Suprapubic skin (tissue), 4 donors: ENCODE data around the gene METTL13. TPM values are rescaled to one million over a fixed set of nuclear protein-coding genes. Genes with fewer than 3 reads are reported as not detected.

ENCODE experiments used
- DNase-seq, 2 donors: peaks; one replicate each; pipeline ENCODE4 v3.0.0-alpha.2; 2019; ENCODE audit warnings: low spot score in 2 of 2
- H3K27ac ChIP-seq: fragments of 200-600 bp; sonication (generic); one replicate; pipeline ENCODE4 v1.5.1; 2019
- H3K27me3 ChIP-seq: fragments of 200-600 bp; sonication (generic); one replicate; pipeline ENCODE4 v1.5.1; 2019
- H3K36me3 ChIP-seq: fragments of 200-600 bp; sonication (generic); one replicate; pipeline ENCODE4 v1.5.1; 2019
- H3K4me1 ChIP-seq: fragments of 200-600 bp; sonication (generic); one replicate; pipeline ENCODE4 v1.5.1; 2019
- H3K4me3 ChIP-seq: fragments of 200-600 bp; sonication (generic); one replicate; pipeline ENCODE4 v1.5.1; 2019; ENCODE audit warnings: mild to moderate bottlenecking
- H3K9me3 ChIP-seq: fragments of 200-600 bp; sonication (generic); one replicate; pipeline ENCODE4 v1.5.1; 2019
- CTCF ChIP-seq, 2 donors: fragments of 200-600 bp in 1 of 2; fragments of 450-650 bp in 1 of 2; sonication (generic) in 1 of 2; IDR thresholded peaks; one replicate each; pipeline ENCODE4 v1.5.1; 2016 to 2019; ENCODE audit warnings: antibody characterized with exemption in 2 of 2, mild to moderate bottlenecking in 1 of 2, moderate library complexity in 1 of 2
- EP300 ChIP-seq: sonication (generic); formaldehyde crosslinking; IDR thresholded peaks from one replicate; pipeline ENCODE4 v1.6.1; 2017; ENCODE audit warnings: antibody characterized with exemption
- POLR2A ChIP-seq, 2 donors: fragments of 450-650 bp; IDR thresholded peaks; one replicate each; pipeline ENCODE4 v1.6.1; 2017; ENCODE audit warnings: antibody characterized with exemption in 2 of 2, mild to moderate bottlenecking in 2 of 2, moderate library complexity in 2 of 2
- POLR2AphosphoS5 ChIP-seq, 3 donors: sonication (generic); formaldehyde crosslinking; IDR thresholded peaks; one replicate each; pipeline ENCODE4 v1.6.1; 2017; ENCODE audit warnings: antibody characterized with exemption in 3 of 3
- WGBS: methylation state at CpG from one replicate; pipeline ENCODE4 v1.1.5; 2018; 5-methylcytosine and 5-hydroxymethylcytosine counted together
- total RNA-seq, 4 donors: library from RNA; depleted of rRNA; stranded (reverse); fragments of >200 nt; gene quantifications; one replicate each; pipeline ENCODE4 v1.1.0, GENCODE V29; 2016

The METTL13 gene, protein sequence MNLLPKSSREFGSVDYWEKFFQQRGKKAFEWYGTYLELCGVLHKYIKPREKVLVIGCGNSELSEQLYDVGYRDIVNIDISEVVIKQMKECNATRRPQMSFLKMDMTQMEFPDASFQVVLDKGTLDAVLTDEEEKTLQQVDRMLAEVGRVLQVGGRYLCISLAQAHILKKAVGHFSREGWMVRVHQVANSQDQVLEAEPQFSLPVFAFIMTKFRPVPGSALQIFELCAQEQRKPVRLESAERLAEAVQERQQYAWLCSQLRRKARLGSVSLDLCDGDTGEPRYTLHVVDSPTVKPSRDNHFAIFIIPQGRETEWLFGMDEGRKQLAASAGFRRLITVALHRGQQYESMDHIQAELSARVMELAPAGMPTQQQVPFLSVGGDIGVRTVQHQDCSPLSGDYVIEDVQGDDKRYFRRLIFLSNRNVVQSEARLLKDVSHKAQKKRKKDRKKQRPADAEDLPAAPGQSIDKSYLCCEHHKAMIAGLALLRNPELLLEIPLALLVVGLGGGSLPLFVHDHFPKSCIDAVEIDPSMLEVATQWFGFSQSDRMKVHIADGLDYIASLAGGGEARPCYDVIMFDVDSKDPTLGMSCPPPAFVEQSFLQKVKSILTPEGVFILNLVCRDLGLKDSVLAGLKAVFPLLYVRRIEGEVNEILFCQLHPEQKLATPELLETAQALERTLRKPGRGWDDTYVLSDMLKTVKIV
- total RNA-seq, result 10 to 100 TPM; 20.2 to 29.4 (median 23.4) TPM

- peaks cover 39% of the 10 kb centered on the region for H3K4me1 ChIP-seq
- peak; percentile 99 to 100 for DNase-seq
These were observed at the start of gene METTL13 for GRCh38 chr1:171781176-171781875. METTL13 (plus strand) TSS chr1:171781660; CDS start chr1:171781968, 308 bp downstream.

DNA sequence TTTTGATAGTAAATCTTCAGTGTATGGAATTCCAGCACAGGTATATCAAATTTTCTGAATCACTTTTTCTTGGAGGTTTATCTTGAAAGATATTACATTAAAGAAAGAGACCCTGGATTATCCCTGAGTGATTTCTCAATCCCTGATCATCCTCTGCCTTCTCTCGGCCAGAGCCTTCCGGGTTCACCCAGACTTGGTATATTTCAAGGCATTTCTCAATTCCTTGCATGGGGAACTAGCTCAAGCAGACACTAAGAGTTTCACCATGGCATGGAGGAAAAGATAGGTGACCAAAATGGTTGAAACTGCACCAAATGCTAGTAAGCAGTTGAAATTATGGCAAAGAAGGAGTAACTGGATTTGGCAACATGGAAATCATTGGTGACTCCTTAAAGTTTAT lies 45.3 kb upstream of the METTL13 start:
- H3K4me1 ChIP-seq, result peaks cover 19% of the 10 kb centered on the region
- H3K27me3 ChIP-seq, result no peaks in the 10 kb centered on the region
- no peak for DNase-seq
- TF ChIP-seq EP300, result no peak
- no peak for TF ChIP-seq POLR2AphosphoS5 (IDR thresholded peaks at IDR 0.05)
- TF ChIP-seq POLR2A (IDR thresholded peaks at IDR 0.05), result no peak
- TF ChIP-seq CTCF (IDR thresholded peaks at IDR 0.05), result no peak
- peaks cover 16% of the 10 kb centered on the region for H3K36me3 ChIP-seq
- no peak overlapping the region for H3K27ac ChIP-seq
- 97% methylated on average over 2 of the region's 2 CpGs for WGBS
- H3K4me3 ChIP-seq, result no peak overlapping the region
- no peaks in the 10 kb centered on the region for H3K9me3 ChIP-seq

More at GRCh38 chr1:171781176-171781875, at the start of gene METTL13:
- peak within 1 kb of the TSS; percentile 85 for H3K27ac ChIP-seq
- H3K4me3 ChIP-seq, result peak within 1 kb of the TSS; percentile 65
- peaks cover 23% of the 10 kb centered on the region for H3K36me3 ChIP-seq
- 0% methylated on average over 40 of the region's 57 CpGs for WGBS
- H3K9me3 ChIP-seq, result no peaks in the 10 kb centered on the region
- no peak for TF ChIP-seq CTCF (IDR thresholded peaks at IDR 0.05)
- TF ChIP-seq EP300, result no peak
- TF ChIP-seq POLR2A (IDR thresholded peaks at IDR 0.05), result peak; percentile 13 to 81
- TF ChIP-seq POLR2AphosphoS5 (IDR thresholded peaks at IDR 0.05), result peak in 2 of 3 donors; percentile 74 to 92
- H3K27me3 ChIP-seq, result no peaks in the 10 kb centered on the region

DNA sequence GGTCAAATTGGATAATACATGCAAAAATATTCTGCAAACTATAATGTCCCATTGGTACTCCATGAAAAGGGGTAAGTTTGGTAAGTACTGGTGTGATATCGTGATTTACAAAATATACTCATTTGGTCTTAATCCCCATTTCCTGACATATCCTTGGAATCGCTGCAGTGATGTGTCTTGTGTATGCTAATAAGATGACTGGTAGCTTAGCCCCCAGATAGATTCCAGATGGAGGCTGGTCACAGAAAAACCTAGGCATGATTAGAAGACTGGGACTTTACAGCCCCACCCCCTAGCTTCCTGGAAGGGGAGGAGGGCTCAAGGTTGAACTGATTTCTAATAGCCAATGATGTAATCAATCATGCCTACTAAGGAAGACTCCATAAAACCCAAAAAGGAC lies 42.5 kb upstream of the METTL13 start:
- Histone ChIP-seq H3K27ac (no peak overlapping the region), H3K4me3 (no peak overlapping the region), H3K4me1 (peaks cover 32% of the 10 kb centered on the region), H3K9me3 (no peaks in the 10 kb centered on the region), H3K36me3 (peaks cover 16% of the 10 kb centered on the region), H3K27me3 (no peaks in the 10 kb centered on the region)
- TF ChIP-seq CTCF (IDR thresholded peaks at IDR 0.05) (no peak), POLR2AphosphoS5 (IDR thresholded peaks at IDR 0.05) (no peak), EP300 (no peak), POLR2A (IDR thresholded peaks at IDR 0.05) (no peak)
- no peak for DNase-seq
- WGBS, result 75% methylated on average over 2 of the region's 2 CpGs

GRCh38 chr1:171739656-171740055 lies 41.8 kb upstream of the METTL13 start:
- WGBS, result 65% methylated on average over 2 of the region's 2 CpGs
- no peaks in the 10 kb centered on the region for H3K27me3 ChIP-seq
- H3K36me3 ChIP-seq, result peaks cover 16% of the 10 kb centered on the region
- no peak overlapping the region for H3K4me3 ChIP-seq
- no peak for DNase-seq
- peaks cover 35% of the 10 kb centered on the region for H3K4me1 ChIP-seq
- no peak for TF ChIP-seq CTCF (IDR thresholded peaks at IDR 0.05)
- no peak for TF ChIP-seq POLR2AphosphoS5 (IDR thresholded peaks at IDR 0.05)
- no peak for TF ChIP-seq EP300
- no peak for TF ChIP-seq POLR2A (IDR thresholded peaks at IDR 0.05)
- no peaks in the 10 kb centered on the region for H3K9me3 ChIP-seq
- H3K27ac ChIP-seq, result no peak overlapping the region
